Vagina (tissue), 2 donors: Measurements from ENCODE around the gene OR5H6. TPM values are rescaled to one million over a fixed set of nuclear protein-coding genes. Genes with fewer than 3 reads are reported as not detected.
"Not testable (repeated sequence)": the region's sequence is repeated elsewhere in the genome, so short reads cannot be mapped to it uniquely, and the experiment has no call there.

Experiments
- DNase-seq, 2 donors: peaks; one replicate each; pipeline ENCODE4 v3.0.0-alpha.2; 2017; ENCODE audit errors: extremely low spot score in 2 of 2
- H3K27ac ChIP-seq: fragments of 200-600 bp; sonication (generic); one replicate; pipeline ENCODE4 v1.5.1; 2019
- H3K27me3 ChIP-seq: fragments of 200-600 bp; sonication (generic); one replicate; pipeline ENCODE4 v1.5.1; 2019
- H3K36me3 ChIP-seq, 2 donors: fragments of 200-600 bp; sonication (generic); one replicate each; pipeline ENCODE4 v1.5.1; 2017 to 2019
- H3K4me1 ChIP-seq: fragments of 200-600 bp; sonication (generic); one replicate; pipeline ENCODE4 v1.5.1; 2019
- H3K4me3 ChIP-seq, 2 donors: fragments of 200-600 bp; sonication (generic); 1 replicate in 1 of 2; 2 replicates in 1 of 2; pipeline ENCODE4 v1.5.1; 2016 to 2019
- H3K9me3 ChIP-seq: fragments of 200-600 bp; sonication (generic); one replicate; pipeline ENCODE4 v1.5.1; 2019
- CTCF ChIP-seq, 3 experiments: fragments of 450-650 bp in 2 of 3; fragments of 200-600 bp in 1 of 3; sonication (generic) in 1 of 3; IDR thresholded peaks; one replicate each; pipeline ENCODE4 v1.5.1; 2017 to 2019; ENCODE audit warnings: antibody characterized with exemption in 3 of 3, mild to moderate bottlenecking in 2 of 3, moderate library complexity in 2 of 3
- POLR2A ChIP-seq, 2 donors: fragments of 450-650 bp; IDR thresholded peaks; one replicate each; pipeline ENCODE4 v1.6.1; 2017; ENCODE audit warnings: antibody characterized with exemption in 2 of 2, mild to moderate bottlenecking in 2 of 2, moderate library complexity in 2 of 2
- POLR2AphosphoS5 ChIP-seq, 2 donors: sonication (generic); formaldehyde crosslinking; IDR thresholded peaks; one replicate each; pipeline ENCODE4 v1.9.0; 2017; ENCODE audit warnings: antibody characterized with exemption in 2 of 2, mild to moderate bottlenecking in 2 of 2, low read depth in 1 of 2; ENCODE audit not compliant: insufficient read depth in 1 of 2
- intact Hi-C: fragments of 100-400 bp; cut with DNase I; formaldehyde crosslinking; loops from one replicate; pipeline ENCODE4 v1.15.1; 2023
- total RNA-seq: library from RNA; depleted of rRNA; stranded (reverse); fragments of >200 nt; gene quantifications from one replicate; pipeline ENCODE4 v1.2.3, GENCODE V29; 2016

Gene OR5H6
- total RNA-seq, 1 donor from 2014 or later, result not detected

GRCh38 chr3:98240131-98240530 lies 23.9 kb upstream of the OR5H6 start:
- no peaks in the 10 kb centered on the region for H3K9me3 ChIP-seq
- no peaks in the 10 kb centered on the region for H3K27me3 ChIP-seq
- H3K4me3 ChIP-seq, result no peak overlapping the region
- intact Hi-C loops, result no loop called here
- no peaks in the 10 kb centered on the region for H3K4me1 ChIP-seq
- no peak overlapping the region for H3K27ac ChIP-seq
- no peak for TF ChIP-seq POLR2A (IDR thresholded peaks at IDR 0.05)
- no peak for TF ChIP-seq CTCF (IDR thresholded peaks at IDR 0.05)
- TF ChIP-seq POLR2AphosphoS5 (IDR thresholded peaks at IDR 0.05; ENCODE audit: insufficient read depth in 1 of 2, low read depth in 1 of 2), result no peak
- DNase-seq, result no peak
- no peaks in the 10 kb centered on the region for H3K36me3 ChIP-seq

- H3K27me3 ChIP-seq, result no peaks in the 10 kb centered on the region
- DNase-seq, result no peak
- no peak overlapping the region for H3K4me3 ChIP-seq
- no peaks in the 10 kb centered on the region for H3K36me3 ChIP-seq
- no peaks in the 10 kb centered on the region for H3K9me3 ChIP-seq
- no peak for TF ChIP-seq POLR2AphosphoS5 (IDR thresholded peaks at IDR 0.05; ENCODE audit: insufficient read depth in 1 of 2, low read depth in 1 of 2)
- no peak for TF ChIP-seq POLR2A (IDR thresholded peaks at IDR 0.05)
- TF ChIP-seq CTCF (IDR thresholded peaks at IDR 0.05), result no peak
- no peak overlapping the region for H3K27ac ChIP-seq
- intact Hi-C loops, result no loop called here
- H3K4me1 ChIP-seq, result no peaks in the 10 kb centered on the region
Measured at GRCh38 chr3:98242155-98242554, 21.9 kb upstream of the OR5H6 start.

GRCh38 chr3:98243843-98244242 lies 20.2 kb upstream of the OR5H6 start:
- Histone ChIP-seq H3K9me3 (no peaks in the 10 kb centered on the region), H3K36me3 (no peaks in the 10 kb centered on the region), H3K27ac (no peak overlapping the region), H3K4me1 (no peaks in the 10 kb centered on the region), H3K27me3 (no peaks in the 10 kb centered on the region), H3K4me3 (no peak overlapping the region)
- intact Hi-C loops, result no loop called here
- TF ChIP-seq POLR2A (IDR thresholded peaks at IDR 0.05), result no peak
- TF ChIP-seq POLR2AphosphoS5 (IDR thresholded peaks at IDR 0.05; ENCODE audit: insufficient read depth in 1 of 2, low read depth in 1 of 2), result no peak
- no peak for TF ChIP-seq CTCF (IDR thresholded peaks at IDR 0.05)
- no peak for DNase-seq

- TF ChIP-seq CTCF (IDR thresholded peaks at IDR 0.05) (no peak), POLR2AphosphoS5 (IDR thresholded peaks at IDR 0.05; ENCODE audit: insufficient read depth in 1 of 2, low read depth in 1 of 2) (no peak), POLR2A (IDR thresholded peaks at IDR 0.05) (no peak)
- Histone ChIP-seq H3K4me1 (no peaks in the 10 kb centered on the region), H3K27ac (no peak overlapping the region), H3K9me3 (no peaks in the 10 kb centered on the region), H3K4me3 (no peak overlapping the region), H3K27me3 (no peaks in the 10 kb centered on the region), H3K36me3 (no peaks in the 10 kb centered on the region)
- DNase-seq, result no peak
- intact Hi-C loops, result no loop called here
Measured at GRCh38 chr3:98246142-98246541, 17.9 kb upstream of the OR5H6 start.

- H3K4me3 ChIP-seq, H3K9me3 ChIP-seq, DNase-seq, H3K4me1 ChIP-seq, H3K27ac ChIP-seq, H3K36me3 ChIP-seq, H3K27me3 ChIP-seq, intact Hi-C loops: not testable (repeated sequence)
Measured at GRCh38 chr3:98256026-98256425, 8.0 kb upstream of the OR5H6 start.

GRCh38 chr3:98259707-98260106 lies 4.3 kb upstream of the OR5H6 start:
- no peak for DNase-seq
- Histone ChIP-seq H3K36me3 (no peaks in the 10 kb centered on the region), H3K4me1 (no peaks in the 10 kb centered on the region), H3K27ac (no peak overlapping the region), H3K4me3 (no peak overlapping the region), H3K27me3 (no peaks in the 10 kb centered on the region), H3K9me3 (no peaks in the 10 kb centered on the region)
- intact Hi-C loops, result no loop called here
- no peak for TF ChIP-seq CTCF (IDR thresholded peaks at IDR 0.05)
- no peak for TF ChIP-seq POLR2AphosphoS5 (IDR thresholded peaks at IDR 0.05; ENCODE audit: insufficient read depth in 1 of 2, low read depth in 1 of 2)
- no peak for TF ChIP-seq POLR2A (IDR thresholded peaks at IDR 0.05)
